H1 (cell line): ENCODE results near the gene ST3GAL3. TPM values are rescaled to one million over a fixed set of nuclear protein-coding genes. Genes with fewer than 3 reads are reported as not detected.

ENCODE experiments used
- CTCF ChIA-PET: fragments of 300-600 bp; sonication (Branson Sonifier 250); formaldehyde crosslinking; loops from one replicate; lab custom pipeline; 2021; ENCODE audit not compliant: partially characterized antibody; lab: Charles Lee
- POLR2A ChIA-PET: fragments of 300-600 bp; sonication (Branson Sonifier 250); formaldehyde crosslinking; loops from one replicate; lab custom pipeline; 2021; ENCODE audit warnings: inconsistent platforms; ENCODE audit not compliant: partially characterized antibody; lab: Charles Lee
- DNase-seq, 2 experiments: peaks; one replicate each; pipeline versions ENCODE4 v3.0.0 to v3.0.0-alpha.2; 2010 to 2022; ENCODE audit warnings: low spot score in 2 of 2, low read depth in 1 of 2, mixed read lengths in 1 of 2
- FAIRE-seq: peaks from 2 replicates; lab custom pipeline; 2011; peaks lifted over from hg19 to GRCh38; lab: Jason Lieb, UNC
- H2AFZ ChIP-seq: 2 replicates; pipeline ENCODE4 v1.8.1; 2012; ENCODE audit warnings: low read length, inconsistent platforms
- H2AK5ac ChIP-seq: 2 replicates; pipeline ENCODE4 v1.6.1; 2013; ENCODE audit warnings: low read depth, low read length
- H2BK120ac ChIP-seq: replicated peaks from 2 replicates; pipeline ENCODE3; 2013; ENCODE audit warnings: low read depth, low read length, inconsistent platforms
- H2BK12ac ChIP-seq: 2 replicates; pipeline ENCODE4 v1.6.1; 2013; ENCODE audit warnings: low read depth, low read length
- H2BK15ac ChIP-seq: 2 replicates; pipeline ENCODE4 v1.6.1; 2013; ENCODE audit warnings: low read length
- H2BK20ac ChIP-seq: 2 replicates; pipeline ENCODE4 v1.6.1; 2013; ENCODE audit warnings: low read length
- H2BK5ac ChIP-seq: 2 replicates; pipeline ENCODE4 v1.6.1; 2013; ENCODE audit warnings: low read depth, low read length
- H3K14ac ChIP-seq: 2 replicates; pipeline ENCODE4 v1.6.1; 2013; ENCODE audit warnings: inconsistent platforms; ENCODE audit not compliant: insufficient read length
- H3K18ac ChIP-seq: 2 replicates; pipeline ENCODE4 v1.6.1; 2013; ENCODE audit warnings: low read length; ENCODE audit errors: extremely low read depth
- H3K23ac ChIP-seq: 2 replicates; pipeline ENCODE4 v1.6.1; 2013; ENCODE audit warnings: inconsistent platforms; ENCODE audit not compliant: insufficient read length
- H3K23me2 ChIP-seq: 2 replicates; pipeline ENCODE4 v1.6.1; 2013; ENCODE audit warnings: low read depth, low read length
- H3K27ac ChIP-seq: 2 replicates; pipeline ENCODE4 v1.6.1; 2011; ENCODE audit warnings: low read depth, low read length, inconsistent platforms
- H3K27me3 ChIP-seq, 4 experiments: replicated peaks in 1 of 4; 1 replicate in 1 of 4; 2 replicates in 3 of 4; pipeline versions ENCODE4 v1.6.1 to v1.8.1; 2011 to 2013; ENCODE audit warnings: low read length in 3 of 4, mild to moderate bottlenecking in 3 of 4, inconsistent platforms in 2 of 4, mixed read lengths in 2 of 4, moderate library complexity in 1 of 4; ENCODE audit not compliant: control insufficient read depth in 3 of 4, insufficient read depth in 3 of 4; ENCODE audit errors: extremely low read depth in 1 of 4
- H3K36me3 ChIP-seq, 4 experiments: 2 replicates each; pipeline versions ENCODE4 v1.6.1 to v1.8.1; 2011 to 2013; ENCODE audit warnings: mild to moderate bottlenecking in 4 of 4, low read length in 3 of 4, moderate library complexity in 2 of 4, control low read depth in 1 of 4, inconsistent platforms in 1 of 4; ENCODE audit not compliant: insufficient read depth in 4 of 4, control insufficient read depth in 2 of 4
- H3K4ac ChIP-seq: replicated peaks from 2 replicates; pipeline ENCODE3; 2013; ENCODE audit warnings: low read length, low read depth, mixed read lengths, inconsistent platforms; ENCODE audit not compliant: insufficient read length
- H3K4me1 ChIP-seq, 4 experiments: replicated peaks in 1 of 4; 1 replicate in 1 of 4; 2 replicates in 3 of 4; pipeline versions ENCODE4 v1.6.1 to v1.8.1; 2011 to 2013; ENCODE audit warnings: low read length in 3 of 4, inconsistent platforms in 2 of 4, mixed read lengths in 1 of 4; ENCODE audit not compliant: insufficient read depth in 4 of 4, control insufficient read depth in 3 of 4
- H3K4me2 ChIP-seq, 2 experiments: 2 replicates each; pipeline versions ENCODE4 v1.6.1 to v1.8.1; 2011 to 2013; ENCODE audit warnings: low read depth in 2 of 2, low read length in 2 of 2, control low read depth in 1 of 2, inconsistent platforms in 1 of 2, mild to moderate bottlenecking in 1 of 2; ENCODE audit not compliant: insufficient read depth in 1 of 2
- H3K4me3 ChIP-seq, 4 experiments: fragments of 200-600, 300-600 bp in 1 of 4; sonication (generic), shearing (Covaris generic), sonication (Bioruptor Twin) in 1 of 4; 2 replicates each; pipeline versions ENCODE4 v1.5.1 to v1.8.1; 2011 to 2016; ENCODE audit warnings: low read length in 4 of 4, low read depth in 3 of 4, control low read depth in 2 of 4, inconsistent platforms in 2 of 4, mild to moderate bottlenecking in 2 of 4, mixed read lengths in 1 of 4, moderate library complexity in 1 of 4; ENCODE audit not compliant: insufficient read depth in 2 of 4; ENCODE audit errors: extremely low read depth in 1 of 4
- H3K56ac ChIP-seq: replicated peaks from 2 replicates; pipeline ENCODE3; 2013; ENCODE audit warnings: low read depth, mild to moderate bottlenecking, mixed read lengths, low read length, inconsistent platforms; ENCODE audit not compliant: insufficient read length
- H3K79me1 ChIP-seq: 2 replicates; pipeline ENCODE4 v1.6.1; 2013; ENCODE audit warnings: low read depth, low read length, control low read depth
- H3K79me2 ChIP-seq, 2 experiments: 2 replicates each; pipeline versions ENCODE4 v1.6.1 to v1.8.1; 2012 to 2013; ENCODE audit warnings: low read length in 2 of 2, mild to moderate bottlenecking in 2 of 2, inconsistent platforms in 1 of 2; ENCODE audit not compliant: insufficient read depth in 2 of 2, control insufficient read depth in 1 of 2
- H3K9ac ChIP-seq, 4 experiments: replicated peaks in 1 of 4; 1 replicate in 1 of 4; 2 replicates in 3 of 4; pipeline versions ENCODE4 v1.6.1 to v1.8.1; 2011 to 2013; ENCODE audit warnings: low read depth in 3 of 4, low read length in 3 of 4, control low read depth in 2 of 4, mild to moderate bottlenecking in 2 of 4, moderate library complexity in 2 of 4, inconsistent platforms in 1 of 4; ENCODE audit errors: extremely low read depth in 1 of 4
- H3K9me3 ChIP-seq, 2 experiments: 2 replicates each; pipeline versions ENCODE4 v1.6.1 to v1.8.1; 2012 to 2013; ENCODE audit warnings: mild to moderate bottlenecking in 2 of 2, moderate library complexity in 2 of 2, control low read depth in 1 of 2, inconsistent platforms in 1 of 2, low read depth in 1 of 2, low read length in 1 of 2, mixed read lengths in 1 of 2; ENCODE audit not compliant: insufficient read depth in 2 of 2
- H4K20me1 ChIP-seq, 2 experiments: replicated peaks in 1 of 2; 2 replicates each; pipeline versions ENCODE3 to v1.8.1; 2011 to 2013; ENCODE audit warnings: inconsistent platforms in 2 of 2, low read length in 2 of 2, mild to moderate bottlenecking in 1 of 2; ENCODE audit not compliant: insufficient read depth in 2 of 2, control insufficient read depth in 1 of 2
- H4K5ac ChIP-seq: 2 replicates; pipeline ENCODE4 v1.6.1; 2013; ENCODE audit warnings: low read length, low read depth, mixed read lengths, inconsistent platforms; ENCODE audit not compliant: insufficient read length
- H4K8ac ChIP-seq: 2 replicates; pipeline ENCODE4 v1.8.0; 2013; ENCODE audit warnings: mild to moderate bottlenecking, moderate library complexity, low read length, inconsistent platforms; ENCODE audit not compliant: insufficient read depth; ENCODE audit errors: extremely low read depth
- H4K91ac ChIP-seq: replicated peaks from 2 replicates; pipeline ENCODE3; 2013; ENCODE audit warnings: low read length, mixed read lengths, inconsistent platforms; ENCODE audit not compliant: insufficient read length
- CTCF ChIP-seq, 3 experiments: IDR thresholded peaks; 1 replicate in 2 of 3; 2 replicates in 1 of 3; pipeline versions ENCODE4 v1.5.1 to v1.6.1; 2011; ENCODE audit warnings: low read length in 3 of 3, mild to moderate bottlenecking in 3 of 3, inconsistent platforms in 2 of 3, low read depth in 1 of 3, moderate library complexity in 1 of 3; ENCODE audit not compliant: insufficient read depth in 1 of 3; ENCODE audit errors: control extremely low read depth in 1 of 3
- EP300 ChIP-seq, 2 experiments: IDR thresholded peaks; 1 replicate in 1 of 2; 2 replicates in 1 of 2; pipeline ENCODE4 v1.6.1; 2011 to 2012; ENCODE audit warnings: low read depth in 2 of 2, low read length in 2 of 2, mild to moderate bottlenecking in 2 of 2, borderline replicate concordance in 1 of 2, inconsistent platforms in 1 of 2, moderate library complexity in 1 of 2
- RAD21 ChIP-seq, 2 experiments: IDR thresholded peaks in 1 of 2; conservative IDR thresholded peaks in 1 of 2; 2 replicates each; pipeline ENCODE4 v1.6.1; 2011; ENCODE audit warnings: low read depth in 2 of 2, low read length in 2 of 2, improper control_type of control experiment in 1 of 2, inconsistent platforms in 1 of 2, mild to moderate bottlenecking in 1 of 2, moderate library complexity in 1 of 2
- WGBS, 2 experiments: shearing (Covaris generic) in 1 of 2; methylation state at CpG; one replicate each; pipeline versions ENCODE4 v1.1.6 to v1.1.7; 2013 to 2015; ENCODE audit warnings: low lambda C conversion rate in 2 of 2, mixed read lengths in 2 of 2, inconsistent platforms in 1 of 2, low coverage in 1 of 2, missing lambda C conversion rate in 1 of 2; ENCODE audit not compliant: insufficient replicate concordance in 2 of 2, insufficient coverage in 1 of 2, insufficient read length in 1 of 2; ENCODE audit errors: extremely low coverage in 1 of 2, missing lambda C conversion rate in 1 of 2; 5-methylcytosine and 5-hydroxymethylcytosine counted together
- polyA plus RNA-seq, 7 experiments: library from polyadenylated mRNA; depleted of rRNA in 3 of 7; stranded (reverse) in 5 of 7; unstranded in 2 of 7; fragments of >200 nt in 5 of 7; fragments of 200-250 nt in 2 of 7; gene quantifications; 1 replicate in 5 of 7; 2 replicates in 1 of 7; 4 replicates in 1 of 7; pipeline versions ENCODE4 v1.2.1 to v1.2.3, GENCODE V29; 2011 to 2013; ENCODE audit warnings: missing spikeins in 2 of 7, mixed read lengths in 2 of 7
- total RNA-seq: library from RNA; stranded (reverse); fragmentation: NEBNext Ultra II Directional; extraction: Animal tissue kit (Norgen Biotek cat#: 25700); gene quantifications from 2 replicates; pipeline ENCODE4 v1.2.1, GENCODE V29; 2021

Gene ST3GAL3
- total and polyA plus RNA-seq, 2 of the 8 experiments (the other 6 are each of a cell fraction or from before 2014, with no cell fraction given): 6.8 to 7.0 TPM

GRCh38 chr1:43704838-43705237 lies 2.5 kb upstream of the ST3GAL3 start:
- Histone ChIP-seq H3K56ac (no peak overlapping the region), H3K4ac (no peak overlapping the region), H4K8ac (no peak overlapping the region; the same call in 1 of the 2 replicates), H3K14ac (no peak overlapping the region), H3K4me1 (peaks cover 0 to 6% (median 5%) of the 10 kb centered on the region in 4 experiments; a peak in 6 of 7 replicates), H2BK15ac (no peak overlapping the region), H3K23me2 (peaks cover 5% of the 10 kb centered on the region), H3K18ac (no peak overlapping the region), H2AFZ (no peak overlapping the region), H4K91ac (no peak overlapping the region), H3K9ac (no peak overlapping the region), H2AK5ac (no peak overlapping the region), H3K4me2 (no peak overlapping the region; a peak in 1 of 4 replicates), H3K36me3 (peaks cover 20 to 52% (median 39%) of the 10 kb centered on the region in 4 experiments), H4K20me1 (peaks cover 0 to 9% of the 10 kb centered on the region in 2 experiments), H3K27me3 (no peaks in the 10 kb centered on the region), H2BK5ac (no peak overlapping the region), H2BK20ac (no peak overlapping the region), H3K9me3 (no peaks in the 10 kb centered on the region), H3K4me3 (no peak overlapping the region), H2BK12ac (no peak overlapping the region)
- FAIRE-seq (no peak), DNase-seq (no peak)
- 100% methylated on average over 2 of the region's 2 CpGs; no CpG with 5 or more reads in 1 of the 2 experiments for WGBS, 2 experiments
- POLR2A ChIA-PET: interaction anchor here (0.6 to 6.3 kb wide), 8 partner anchors 11 to 271 kb away, joined by 3 to 29 read pairs (median 4); no protein-coding TSS in a partner anchor
- CTCF ChIA-PET: interaction anchor here (0.8 to 3.4 kb wide), 5 partner anchors 18 to 230 kb away, joined by 3 to 19 read pairs (median 5); no protein-coding TSS in a partner anchor
- TF ChIP-seq CTCF (IDR thresholded peaks at IDR 0.05; ENCODE audit: control extremely low read depth in 1 of 3, insufficient read depth in 1 of 3, low read depth in 1 of 3, low read length in 3 of 3) (peak in 1 of 3 experiments; percentile 23; a peak in 1 of 4 replicates), EP300 (IDR thresholded peaks at IDR 0.05; ENCODE audit: borderline replicate concordance in 1 of 2, low read depth in 2 of 2, low read length in 2 of 2) (no peak), RAD21 (IDR thresholded peaks at IDR 0.05 in 1 of 2, conservative IDR thresholded peaks at IDR 0.05 in 1 of 2; ENCODE audit: low read depth in 2 of 2, low read length in 2 of 2) (no peak)
- TF ChIP-seq, all 59 proteins: peak for 1
- Histone ChIP-seq H3K23ac (no peak overlapping the region), H3K27ac (no peak overlapping the region), H4K5ac (no peak overlapping the region), H3K79me1 (peaks cover 2% of the 10 kb centered on the region; the same call in 1 of the 2 replicates), H3K79me2 (no peaks in the 10 kb centered on the region), H2BK120ac (no peak overlapping the region)
